ENCODE measurements around the gene TP53I13. TPM values are rescaled to one million over a fixed set of nuclear protein-coding genes. Genes with fewer than 3 reads are reported as not detected.

TP53I13 gene
- total RNA-seq, 1 donor from 2014 or later: 51.9 TPM

DNA sequence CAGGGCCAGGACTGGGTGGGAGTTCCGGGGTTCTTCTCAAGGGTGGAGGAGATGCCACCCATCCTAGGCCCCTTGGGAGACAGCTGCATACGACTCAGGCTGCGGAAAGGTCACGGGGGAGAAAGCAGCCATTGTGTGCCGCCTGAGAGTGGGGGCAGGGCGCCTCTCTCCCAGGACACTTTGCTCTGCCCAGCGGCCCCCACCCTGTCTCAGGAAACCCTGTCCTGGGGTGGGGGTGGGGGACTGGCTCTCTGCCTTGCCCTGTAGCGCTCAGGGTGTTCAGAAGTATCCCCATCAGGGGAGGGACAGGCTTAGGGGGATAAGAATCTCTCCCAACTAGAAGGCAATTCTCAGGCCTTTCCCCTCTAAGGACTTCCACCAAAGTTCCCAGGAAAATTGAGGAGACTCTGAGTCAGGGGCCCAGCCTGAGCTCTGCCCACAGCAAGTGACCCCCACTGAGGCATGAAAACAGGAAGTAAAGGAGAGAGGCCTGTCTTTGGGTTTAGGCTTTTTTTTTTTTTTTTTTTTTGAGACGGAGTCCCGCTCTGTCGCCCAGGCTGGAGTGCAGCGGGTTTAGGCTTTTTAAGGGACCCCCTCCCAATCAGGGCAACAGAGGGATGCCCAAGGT is 16.1 kb downstream of the TP53I13 start:
- Histone ChIP-seq H3K4me1 (peaks cover 30% of the 10 kb centered on the region), H3K9me3 (no peaks in the 10 kb centered on the region), H3K27ac (peak overlapping the region; percentile 73), H3K36me3 (peaks cover 22% of the 10 kb centered on the region), H3K4me3 (peak overlapping the region; percentile 11), H3K27me3 (no peaks in the 10 kb centered on the region)
- no peak for ATAC-seq
- TF ChIP-seq, protein P1, sequence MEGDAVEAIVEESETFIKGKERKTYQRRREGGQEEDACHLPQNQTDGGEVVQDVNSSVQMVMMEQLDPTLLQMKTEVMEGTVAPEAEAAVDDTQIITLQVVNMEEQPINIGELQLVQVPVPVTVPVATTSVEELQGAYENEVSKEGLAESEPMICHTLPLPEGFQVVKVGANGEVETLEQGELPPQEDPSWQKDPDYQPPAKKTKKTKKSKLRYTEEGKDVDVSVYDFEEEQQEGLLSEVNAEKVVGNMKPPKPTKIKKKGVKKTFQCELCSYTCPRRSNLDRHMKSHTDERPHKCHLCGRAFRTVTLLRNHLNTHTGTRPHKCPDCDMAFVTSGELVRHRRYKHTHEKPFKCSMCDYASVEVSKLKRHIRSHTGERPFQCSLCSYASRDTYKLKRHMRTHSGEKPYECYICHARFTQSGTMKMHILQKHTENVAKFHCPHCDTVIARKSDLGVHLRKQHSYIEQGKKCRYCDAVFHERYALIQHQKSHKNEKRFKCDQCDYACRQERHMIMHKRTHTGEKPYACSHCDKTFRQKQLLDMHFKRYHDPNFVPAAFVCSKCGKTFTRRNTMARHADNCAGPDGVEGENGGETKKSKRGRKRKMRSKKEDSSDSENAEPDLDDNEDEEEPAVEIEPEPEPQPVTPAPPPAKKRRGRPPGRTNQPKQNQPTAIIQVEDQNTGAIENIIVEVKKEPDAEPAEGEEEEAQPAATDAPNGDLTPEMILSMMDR (IDR thresholded peaks at IDR 0.05): no peak
- intact Hi-C loops (cut with DNase I): no loop called here
- DNase-seq: peak; percentile 67

GRCh38 chr17:29585080-29585751 is 16.7 kb downstream of the TP53I13 start:
- Histone ChIP-seq H3K27ac (peak overlapping the region; percentile 73), H3K36me3 (peaks cover 22% of the 10 kb centered on the region), H3K9me3 (no peaks in the 10 kb centered on the region), H3K4me3 (peak overlapping the region; percentile 43), H3K27me3 (no peaks in the 10 kb centered on the region), H3K4me1 (peaks cover 36% of the 10 kb centered on the region)
- DNase-seq (no peak), ATAC-seq (no peak)
- intact Hi-C loops (cut with DNase I): no loop called here
- TF ChIP-seq, protein P1 (IDR thresholded peaks at IDR 0.05): peak; percentile 17

- Histone ChIP-seq H3K4me1 (peaks cover 49% of the 10 kb centered on the region), H3K4me3 (peak overlapping the region; percentile 43), H3K27ac (peak overlapping the region; percentile 73), H3K27me3 (no peaks in the 10 kb centered on the region), H3K9me3 (no peaks in the 10 kb centered on the region), H3K36me3 (peaks cover 8% of the 10 kb centered on the region)
- DNase-seq: no peak
- ATAC-seq: no peak
- TF ChIP-seq, protein P1 (IDR thresholded peaks at IDR 0.05): no peak
- intact Hi-C loops (cut with DNase I): no loop called here
Observed at GRCh38 chr17:29586676-29587469, 18.4 kb downstream of the TP53I13 start.

DNA sequence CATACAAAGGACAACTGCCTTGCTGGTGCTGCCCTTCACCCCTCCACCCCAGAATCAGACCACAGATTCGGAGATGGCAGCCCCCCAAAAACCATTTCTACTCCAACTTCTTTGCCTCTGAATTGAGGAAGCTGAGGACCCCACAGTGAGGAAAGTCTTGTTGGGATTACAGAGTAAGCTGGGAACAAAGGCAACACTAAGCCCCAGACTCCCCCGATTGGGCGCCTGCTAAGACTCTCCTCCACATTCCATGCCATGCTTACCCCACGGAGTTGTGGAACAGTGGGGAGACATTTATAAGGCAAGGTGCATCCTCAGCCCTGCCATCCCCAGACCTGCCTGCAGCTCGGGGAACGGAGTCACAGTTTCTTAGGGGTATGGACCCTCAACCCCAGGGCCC is 19.1 kb downstream of the TP53I13 start:
- Histone ChIP-seq H3K27ac (peak overlapping the region; percentile 79), H3K4me1 (peaks cover 56% of the 10 kb centered on the region), H3K9me3 (no peaks in the 10 kb centered on the region), H3K27me3 (no peaks in the 10 kb centered on the region), H3K4me3 (peak overlapping the region; percentile 77), H3K36me3 (peaks cover 1% of the 10 kb centered on the region)
- DNase-seq (no peak), ATAC-seq (no peak)
- TF ChIP-seq, protein P1 (IDR thresholded peaks at IDR 0.05): no peak
- intact Hi-C loops (cut with DNase I): no loop called here

DNA sequence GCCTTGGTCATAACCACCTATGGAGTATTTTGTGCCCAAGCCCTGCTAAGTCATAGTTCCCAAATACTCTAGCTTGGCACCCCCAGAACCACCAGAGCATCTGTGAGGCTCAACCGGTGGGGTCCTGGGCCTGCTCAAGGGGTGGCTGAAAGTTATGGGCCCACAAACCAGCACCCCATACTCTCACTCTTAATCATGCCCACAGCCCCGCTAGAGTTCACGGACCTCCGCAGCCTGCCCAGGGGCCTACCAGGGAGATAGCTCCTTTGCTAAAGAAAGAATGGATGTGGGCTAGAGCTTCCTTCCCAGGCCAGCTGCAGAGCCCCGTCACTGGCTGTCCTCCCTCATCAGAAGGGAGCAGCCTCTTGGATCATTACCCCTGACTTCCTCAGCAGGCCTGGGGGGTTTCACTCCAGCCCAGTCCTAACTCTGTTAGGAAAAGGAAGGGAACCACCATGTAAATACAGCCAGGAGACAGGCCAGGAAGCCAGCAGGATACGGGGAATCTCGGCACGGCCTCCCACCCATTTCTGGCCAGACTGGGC is 19.6 kb downstream of the TP53I13 start:
- peak overlapping the region; percentile 79 for H3K27ac ChIP-seq
- intact Hi-C loops (cut with DNase I): no loop called here
- DNase-seq: no peak

More for the DNA sequence above, 19.6 kb downstream of the TP53I13 start:
- TF ChIP-seq, protein P1 (IDR thresholded peaks at IDR 0.05): no peak
- no peak for ATAC-seq
- no peaks in the 10 kb centered on the region for H3K36me3 ChIP-seq
- H3K4me1 ChIP-seq: peaks cover 59% of the 10 kb centered on the region
- H3K9me3 ChIP-seq: no peaks in the 10 kb centered on the region
- no peaks in the 10 kb centered on the region for H3K27me3 ChIP-seq
- H3K4me3 ChIP-seq: peak overlapping the region; percentile 77

Measured in upper lobe of right lung (tissue), 1 donor.